CD4-positive, alpha-beta memory T cell (primary cell): ENCODE results near the gene CHCHD6. TPM values are rescaled to one million over a fixed set of nuclear protein-coding genes. Genes with fewer than 3 reads are reported as not detected.

ENCODE experiments used
- CTCF ChIA-PET: fragments of 350-600 bp; sonication (Branson Sonifier 250); formaldehyde crosslinking; loops from one replicate; lab custom pipeline; 2021; ENCODE audit warnings: inconsistent platforms; ENCODE audit not compliant: partially characterized antibody; lab: Charles Lee
- POLR2A ChIA-PET: fragments of 350-600 bp; sonication (Branson Sonifier 250); formaldehyde crosslinking; loops from one replicate; lab custom pipeline; 2021; ENCODE audit not compliant: partially characterized antibody; lab: Charles Lee
- DNase-seq, 5 donors: peaks; one replicate each; pipeline versions ENCODE4 v3.0.0 to v3.0.0-alpha.2; 2020 to 2022; ENCODE audit warnings: mixed read lengths in 1 of 5
- H3K27ac ChIP-seq: one replicate; pipeline ENCODE4 v1.7.0; 2013; ENCODE audit warnings: low read depth, low read length
- H3K27me3 ChIP-seq: 2 replicates; pipeline ENCODE4 v1.7.0; 2013; ENCODE audit warnings: mild to moderate bottlenecking, low read length, moderate library complexity; ENCODE audit not compliant: insufficient read depth
- H3K36me3 ChIP-seq: 2 replicates; pipeline ENCODE4 v1.7.0; 2013; ENCODE audit warnings: mild to moderate bottlenecking, low read length, moderate library complexity; ENCODE audit not compliant: insufficient read depth
- H3K4me1 ChIP-seq: 2 replicates; pipeline ENCODE4 v1.7.0; 2013; ENCODE audit warnings: mild to moderate bottlenecking, low read length, moderate library complexity; ENCODE audit not compliant: insufficient read depth
- H3K4me3 ChIP-seq, 2 donors: one replicate each; pipeline ENCODE4 v1.7.0; 2013; ENCODE audit warnings: low read length in 2 of 2, mild to moderate bottlenecking in 1 of 2
- H3K9me3 ChIP-seq, 2 donors: one replicate each; pipeline ENCODE4 v1.7.0; 2013; ENCODE audit warnings: low read length in 2 of 2, control low read depth in 1 of 2; ENCODE audit not compliant: control insufficient read depth in 1 of 2
- H3K27ac Mint-ChIP-seq, 7 donors: one replicate each; pipeline ENCODE4 v1.8.0; 2020 to 2021; ENCODE audit warnings: mixed read lengths in 7 of 7, mild to moderate bottlenecking in 6 of 7, inconsistent platforms in 3 of 7, moderate library complexity in 3 of 7
- H3K27me3 Mint-ChIP-seq, 2 donors: one replicate each; pipeline ENCODE4 v1.8.0; 2020 to 2021; ENCODE audit warnings: mixed read lengths in 2 of 2
- H3K36me3 Mint-ChIP-seq, 2 donors: one replicate each; pipeline ENCODE4 v1.8.0; 2020 to 2021; ENCODE audit warnings: mixed read lengths in 2 of 2, inconsistent platforms in 1 of 2, mild to moderate bottlenecking in 1 of 2
- H3K4me1 Mint-ChIP-seq, 4 donors: one replicate each; pipeline ENCODE4 v1.8.0; 2020 to 2021; ENCODE audit warnings: mixed read lengths in 4 of 4, mild to moderate bottlenecking in 1 of 4
- H3K4me3 Mint-ChIP-seq, 8 donors: one replicate each; pipeline ENCODE4 v1.8.0; 2020 to 2021; ENCODE audit warnings: mixed read lengths in 8 of 8, mild to moderate bottlenecking in 7 of 8, moderate library complexity in 6 of 8, inconsistent platforms in 3 of 8
- H3K9me3 Mint-ChIP-seq, 8 donors: one replicate each; pipeline ENCODE4 v1.8.0; 2020 to 2021; ENCODE audit warnings: mixed read lengths in 8 of 8, mild to moderate bottlenecking in 5 of 8, inconsistent platforms in 3 of 8, moderate library complexity in 1 of 8
- intact Hi-C: fragments of 100-400 bp; cut with micrococcal nuclease; formaldehyde crosslinking; loops from one replicate; pipeline ENCODE4 v1.15.1; 2023
- polyA plus RNA-seq, 2 donors: library from polyadenylated mRNA; unstranded; fragments of 300-500 nt; fragmentation: Illumina TruSeq; gene quantifications; one replicate each; pipeline ENCODE4 v1.2.3, GENCODE V29; 2021
- total RNA-seq, 2 experiments: library from RNA; stranded (reverse); gene quantifications; one replicate each; pipeline ENCODE4 v1.2.3, GENCODE V29; 2021

The CHCHD6 gene
- total and polyA plus RNA-seq, 4 experiments from 2014 or later, result 7.3 to 12.3 (median 10.2) TPM

DNA sequence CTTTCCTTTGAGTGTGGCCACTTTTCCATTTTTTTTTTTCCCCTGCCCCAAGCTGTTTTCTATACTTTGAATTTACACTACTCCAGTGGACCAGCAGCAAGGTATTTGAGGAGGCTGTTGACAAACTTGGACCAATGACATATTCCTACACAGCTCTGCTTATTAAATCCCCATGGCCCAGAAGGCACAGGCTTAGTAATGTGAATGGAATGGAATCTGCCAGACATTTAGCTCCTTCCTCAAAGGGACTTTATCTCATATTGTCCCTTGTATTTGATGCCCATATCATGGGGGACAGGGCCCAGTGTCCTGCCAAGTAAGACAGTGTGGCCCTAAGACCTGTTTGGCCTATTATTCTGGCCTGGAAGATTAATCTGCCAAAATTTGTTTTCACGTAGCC is 107.5 kb downstream of the CHCHD6 start:
- Mint-ChIP-seq H3K27me3 (no peaks in the 10 kb centered on the region), H3K27ac (peak overlapping the region in 1 of 7 donors; percentile 39), H3K4me1 (peaks cover 0 to 3% (median 0%) of the 10 kb centered on the region in 4 donors), H3K4me3 (no peak overlapping the region), H3K9me3 (peaks cover 0 to 4% (median 0%) of the 10 kb centered on the region in 8 donors), H3K36me3 (no peaks in the 10 kb centered on the region)
- Histone ChIP-seq H3K27ac (no peak overlapping the region), H3K4me1 (no peaks in the 10 kb centered on the region), H3K4me3 (no peak overlapping the region), H3K9me3 (no peaks in the 10 kb centered on the region), H3K27me3 (no peaks in the 10 kb centered on the region), H3K36me3 (no peaks in the 10 kb centered on the region)
- POLR2A ChIA-PET, result no interaction called here
- intact Hi-C loops, result no loop called here
- CTCF ChIA-PET, result no interaction called here
- no peak for DNase-seq

DNA sequence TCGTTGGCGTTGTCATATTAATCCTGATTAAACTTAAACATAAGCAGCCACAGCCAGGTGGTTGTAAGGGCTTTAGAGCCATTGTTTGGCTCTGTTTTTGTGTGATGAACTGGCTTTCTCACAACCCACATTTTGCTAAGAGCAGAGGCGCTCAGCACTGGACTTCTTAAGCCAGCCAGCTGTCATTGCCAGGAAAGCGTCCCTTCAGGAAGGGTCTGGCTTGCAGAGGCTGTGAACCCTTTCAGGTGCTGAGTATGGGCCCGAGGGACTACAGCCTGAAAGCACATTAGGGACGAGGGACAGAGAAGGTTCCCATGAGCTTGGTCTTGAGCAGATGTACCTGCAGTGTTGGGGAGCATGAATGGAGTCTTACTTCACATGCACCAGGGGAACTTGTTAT is 112.3 kb downstream of the CHCHD6 start:
- DNase-seq, result no peak
- Mint-ChIP-seq H3K27me3 (no peaks in the 10 kb centered on the region), H3K4me3 (no peak overlapping the region), H3K36me3 (peaks cover 3 to 8% of the 10 kb centered on the region in 2 donors), H3K9me3 (peaks cover 0 to 7% (median 0%) of the 10 kb centered on the region in 8 donors), H3K4me1 (peaks cover 0 to 5% (median under 1%) of the 10 kb centered on the region in 4 donors), H3K27ac (no peak overlapping the region)
- intact Hi-C loops, result no loop called here
- no peak overlapping the region for H3K4me3 ChIP-seq
- ChIA-PET POLR2A (no interaction called here), CTCF (no interaction called here)
- no peaks in the 10 kb centered on the region for H3K9me3 ChIP-seq
- H3K27ac ChIP-seq, result no peak overlapping the region
- H3K4me1 ChIP-seq, result no peaks in the 10 kb centered on the region
- H3K27me3 ChIP-seq, result no peaks in the 10 kb centered on the region
- no peaks in the 10 kb centered on the region for H3K36me3 ChIP-seq

DNA sequence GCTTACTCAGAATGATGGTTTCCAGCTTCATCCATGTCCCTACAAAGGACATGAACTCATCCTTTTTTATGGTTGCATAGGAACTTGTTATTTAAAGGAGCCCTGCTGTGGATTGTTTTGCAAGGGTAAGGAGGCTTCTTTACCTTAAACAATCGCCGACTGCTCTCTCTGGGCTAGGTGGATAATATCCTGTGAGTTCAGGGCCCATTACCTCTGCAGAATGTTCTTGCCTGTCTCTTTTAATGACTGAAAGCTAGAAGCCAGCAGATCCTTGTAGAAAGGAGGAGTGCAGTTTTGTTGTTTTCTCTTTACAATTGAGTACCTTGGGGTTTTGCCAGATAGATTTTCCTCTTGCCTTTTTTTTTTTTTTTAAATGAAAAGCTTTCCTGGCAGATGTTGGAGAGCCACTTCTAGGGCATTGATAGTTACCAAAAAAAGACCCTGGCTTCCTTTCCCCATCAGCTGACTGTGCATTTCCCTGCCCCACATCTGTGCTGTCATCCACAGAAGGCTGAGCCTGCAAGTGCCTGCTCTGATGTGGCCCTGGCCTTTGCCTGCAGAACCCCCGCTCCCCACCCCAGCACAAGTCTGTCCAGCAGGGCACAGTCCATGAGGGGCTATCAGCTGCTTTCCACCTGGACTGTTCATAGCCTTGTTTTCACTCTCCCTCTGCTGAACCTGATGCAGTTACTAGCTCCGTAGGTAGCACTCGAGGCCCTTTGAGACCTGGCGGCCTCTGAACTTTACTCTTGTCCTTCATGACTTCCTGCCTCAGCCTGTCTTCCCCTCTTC is 113.1 kb downstream of the CHCHD6 start:
- no peaks in the 10 kb centered on the region for H3K9me3 ChIP-seq
- no peaks in the 10 kb centered on the region for H3K27me3 ChIP-seq
- no peak overlapping the region for H3K4me3 ChIP-seq
- POLR2A ChIA-PET, result no interaction called here
- Mint-ChIP-seq H3K36me3 (peaks cover 8 to 17% of the 10 kb centered on the region in 2 donors), H3K4me3 (no peak overlapping the region), H3K27ac (no peak overlapping the region), H3K4me1 (peaks cover 0 to 5% (median under 1%) of the 10 kb centered on the region in 4 donors), H3K27me3 (no peaks in the 10 kb centered on the region), H3K9me3 (peaks cover 0 to 15% (median 4%) of the 10 kb centered on the region in 8 donors)
- no peak for DNase-seq
- intact Hi-C loops, result no loop called here
- CTCF ChIA-PET, result no interaction called here
- H3K36me3 ChIP-seq, result no peaks in the 10 kb centered on the region
- H3K27ac ChIP-seq, result no peak overlapping the region
- H3K4me1 ChIP-seq, result no peaks in the 10 kb centered on the region

DNA sequence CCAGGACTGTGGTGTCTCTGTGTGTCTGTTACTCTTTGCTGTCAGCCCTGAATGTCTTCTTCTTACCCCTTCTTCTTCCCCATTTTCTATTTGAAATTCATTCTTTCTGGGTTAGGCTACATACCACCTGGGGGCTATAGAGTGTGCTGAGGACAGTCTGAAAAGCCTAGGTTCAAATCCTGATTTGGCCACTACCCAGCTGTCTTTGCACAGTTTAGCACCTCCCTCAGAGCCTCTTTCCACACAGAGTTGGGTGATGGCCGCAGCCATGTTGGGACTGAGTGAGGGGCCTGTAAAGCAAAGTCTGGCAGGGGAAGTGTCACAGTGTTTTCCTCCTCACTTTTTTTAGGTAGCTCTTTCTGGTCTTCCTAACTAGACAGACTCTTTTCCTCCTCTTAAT is 113.7 kb downstream of the CHCHD6 start:
- H3K27ac Mint-ChIP-seq, result no peak overlapping the region
- H3K27ac ChIP-seq, result no peak overlapping the region
- ChIA-PET POLR2A (no interaction called here), CTCF (interaction anchor here (1.5 kb wide), 1 partner anchor 66 kb away, joined by 5 read pairs; no protein-coding TSS in a partner anchor)
- intact Hi-C loops, result no loop called here
- H3K27me3 ChIP-seq, result no peaks in the 10 kb centered on the region
- DNase-seq, result no peak
- H3K36me3 ChIP-seq, result no peaks in the 10 kb centered on the region
- H3K36me3 Mint-ChIP-seq, result peaks cover 8 to 19% of the 10 kb centered on the region in 2 donors
- no peaks in the 10 kb centered on the region for H3K4me1 ChIP-seq
- no peaks in the 10 kb centered on the region for H3K27me3 Mint-ChIP-seq
- peaks cover 0 to 3% (median under 1%) of the 10 kb centered on the region in 4 donors for H3K4me1 Mint-ChIP-seq
- H3K9me3 ChIP-seq, result no peaks in the 10 kb centered on the region
- peaks cover 0 to 17% (median 5%) of the 10 kb centered on the region in 8 donors for H3K9me3 Mint-ChIP-seq
- no peak overlapping the region for H3K4me3 ChIP-seq
- no peak overlapping the region for H3K4me3 Mint-ChIP-seq

DNA sequence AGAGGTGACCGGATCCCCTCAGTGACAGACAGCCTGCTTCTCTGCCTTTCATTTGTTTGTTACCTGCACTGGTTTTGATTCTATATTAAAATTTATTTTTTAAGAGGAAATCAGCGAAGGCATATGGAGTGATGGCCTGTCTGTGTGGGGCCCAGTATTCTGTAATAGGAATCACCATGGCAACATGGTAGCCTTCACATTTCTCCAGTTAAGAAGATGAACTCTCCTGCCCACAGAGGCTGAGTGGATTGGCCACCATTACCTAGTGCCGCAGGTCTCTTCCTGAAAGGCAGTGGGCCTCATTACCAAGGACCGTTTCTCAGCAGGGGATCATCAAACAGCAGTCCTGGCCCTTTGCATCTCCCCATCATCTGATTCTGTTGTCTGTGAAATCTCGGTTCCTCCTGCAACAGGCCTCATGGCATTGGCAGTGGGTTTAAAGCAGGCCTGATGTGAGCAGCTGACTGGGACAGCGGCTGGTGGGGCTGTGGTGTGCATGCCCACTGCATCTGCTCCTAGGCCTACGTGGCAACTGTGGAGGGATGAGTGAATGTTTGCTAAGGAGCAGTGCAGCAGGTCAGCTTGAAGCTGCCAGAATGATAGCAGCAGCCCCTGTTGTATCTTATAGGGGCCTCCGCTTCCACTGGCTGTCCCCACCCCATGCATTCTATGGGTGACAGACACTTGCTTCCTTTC is 114.5 kb downstream of the CHCHD6 start:
- DNase-seq, result no peak
- H3K27ac Mint-ChIP-seq, result no peak overlapping the region

DNA sequence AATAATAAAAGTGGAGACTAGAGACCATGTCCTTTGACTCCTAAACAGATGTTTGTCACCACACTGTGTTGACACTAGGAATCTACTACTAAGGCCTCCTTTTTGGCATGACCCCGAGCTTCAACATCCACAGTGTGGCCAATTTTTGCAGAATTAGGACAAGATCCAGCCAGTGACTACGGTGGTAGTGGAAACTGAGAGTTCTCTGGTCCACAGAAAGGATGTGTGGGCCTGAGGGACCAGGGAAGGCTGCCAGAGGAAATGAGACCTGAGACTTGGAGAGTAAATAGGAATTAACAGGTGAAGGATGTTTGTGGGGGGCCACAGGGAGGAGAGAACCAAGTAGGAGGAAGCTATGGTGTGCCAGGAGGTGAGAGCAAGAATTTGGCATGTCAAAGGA is 122.7 kb downstream of the CHCHD6 start:
- Histone ChIP-seq H3K27me3 (no peaks in the 10 kb centered on the region), H3K4me1 (peaks cover 6% of the 10 kb centered on the region), H3K4me3 (no peak overlapping the region), H3K27ac (no peak overlapping the region), H3K36me3 (no peaks in the 10 kb centered on the region), H3K9me3 (no peaks in the 10 kb centered on the region)
- ChIA-PET CTCF (no interaction called here), POLR2A (no interaction called here)
- Mint-ChIP-seq H3K27ac (no peak overlapping the region), H3K4me3 (no peak overlapping the region), H3K9me3 (peaks cover 0 to 8% (median 4%) of the 10 kb centered on the region in 8 donors), H3K27me3 (no peaks in the 10 kb centered on the region), H3K36me3 (peaks cover 6 to 12% of the 10 kb centered on the region in 2 donors), H3K4me1 (peaks cover 9 to 14% (median 10%) of the 10 kb centered on the region in 4 donors)
- intact Hi-C loops, result no loop called here
- no peak for DNase-seq

More for the DNA sequence above, 114.5 kb downstream of the CHCHD6 start:
- POLR2A ChIA-PET, result no interaction called here
- no peaks in the 10 kb centered on the region for H3K27me3 Mint-ChIP-seq
- peaks cover 8 to 19% of the 10 kb centered on the region in 2 donors for H3K36me3 Mint-ChIP-seq
- Histone ChIP-seq H3K9me3 (no peaks in the 10 kb centered on the region), H3K27me3 (no peaks in the 10 kb centered on the region), H3K36me3 (no peaks in the 10 kb centered on the region), H3K27ac (no peak overlapping the region), H3K4me1 (no peaks in the 10 kb centered on the region), H3K4me3 (no peak overlapping the region)
- H3K4me3 Mint-ChIP-seq, result no peak overlapping the region
- peaks cover 0 to 3% (median under 1%) of the 10 kb centered on the region in 4 donors for H3K4me1 Mint-ChIP-seq
- CTCF ChIA-PET, result interaction anchor here (1.5 kb wide), 1 partner anchor 66 kb away, joined by 5 read pairs; no protein-coding TSS in a partner anchor
- intact Hi-C loops, result no loop called here
- peaks cover 0 to 19% (median 7%) of the 10 kb centered on the region in 8 donors for H3K9me3 Mint-ChIP-seq

DNA sequence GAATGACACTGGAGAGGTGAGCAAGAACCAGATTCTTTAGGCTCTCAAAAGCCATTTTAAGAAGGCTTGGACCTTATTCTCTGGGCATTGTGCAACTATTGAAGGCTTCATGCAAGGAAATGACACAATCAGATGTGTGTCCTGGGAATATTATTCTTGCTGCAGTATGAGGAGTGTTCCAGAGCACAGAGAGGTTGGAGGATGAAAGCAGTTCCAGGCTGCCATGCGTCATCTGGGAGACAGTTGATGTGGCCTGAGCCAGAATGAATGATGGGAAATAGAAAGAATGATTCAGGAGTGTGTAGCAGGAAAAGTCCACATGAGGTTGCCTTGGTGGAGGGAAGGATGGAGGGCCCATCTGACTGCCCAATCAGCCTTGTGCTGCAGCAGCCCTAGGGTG is 123.1 kb downstream of the CHCHD6 start:
- intact Hi-C loops, result no loop called here
- POLR2A ChIA-PET, result no interaction called here

More for the DNA sequence above, 123.1 kb downstream of the CHCHD6 start:
- CTCF ChIA-PET, result no interaction called here
- Histone ChIP-seq H3K4me3 (no peak overlapping the region), H3K27me3 (no peaks in the 10 kb centered on the region), H3K27ac (no peak overlapping the region), H3K4me1 (peaks cover 6% of the 10 kb centered on the region), H3K9me3 (no peaks in the 10 kb centered on the region), H3K36me3 (no peaks in the 10 kb centered on the region)
- Mint-ChIP-seq H3K36me3 (peaks cover 3 to 8% of the 10 kb centered on the region in 2 donors), H3K27me3 (no peaks in the 10 kb centered on the region), H3K4me3 (no peak overlapping the region), H3K9me3 (peaks cover 0 to 6% (median 1%) of the 10 kb centered on the region in 8 donors), H3K4me1 (peaks cover 9 to 14% (median 10%) of the 10 kb centered on the region in 4 donors), H3K27ac (no peak overlapping the region)
- no peak for DNase-seq
